CD14-positive monocyte (primary cell): ENCODE results near the gene RABAC1. TPM values are rescaled to one million over a fixed set of nuclear protein-coding genes. Genes with fewer than 3 reads are reported as not detected.

ENCODE experiments used
- DNase-seq, 3 donors: peaks; one replicate each; pipeline ENCODE4 v3.0.0-alpha.2; 2011 to 2022
- H2AFZ ChIP-seq: 2 replicates; pipeline ENCODE4 v1.6.0; 2012; ENCODE audit warnings: mild to moderate bottlenecking, low read depth, low read length, inconsistent platforms; ENCODE audit not compliant: insufficient read depth, poor library complexity, severe bottlenecking
- H3K27ac ChIP-seq, 2 donors: 1 replicate in 1 of 2; 2 replicates in 1 of 2; pipeline ENCODE4 v1.5.1; 2012 to 2013; ENCODE audit warnings: low read length in 2 of 2, control low read depth in 1 of 2, inconsistent platforms in 1 of 2, low read depth in 1 of 2, mild to moderate bottlenecking in 1 of 2
- H3K27me3 ChIP-seq, 2 donors: one replicate each; pipeline versions ENCODE4 v1.6.0 to v1.6.1; 2011 to 2013; ENCODE audit warnings: low read length in 2 of 2; ENCODE audit not compliant: control insufficient read depth in 2 of 2, insufficient read depth in 2 of 2
- H3K36me3 ChIP-seq, 2 donors: replicated peaks in 1 of 2; 1 replicate in 1 of 2; 2 replicates in 1 of 2; pipeline versions ENCODE4 v1.5.1 to v1.6.1; 2012 to 2013; ENCODE audit warnings: low read length in 2 of 2, control low read depth in 1 of 2, inconsistent platforms in 1 of 2, mild to moderate bottlenecking in 1 of 2; ENCODE audit not compliant: insufficient read depth in 2 of 2, control insufficient read depth in 1 of 2
- H3K4me1 ChIP-seq, 2 donors: 1 replicate in 1 of 2; 2 replicates in 1 of 2; pipeline versions ENCODE4 v1.5.1 to v1.6.1; 2012 to 2013; ENCODE audit warnings: low read length in 2 of 2, control low read depth in 1 of 2, inconsistent platforms in 1 of 2, mild to moderate bottlenecking in 1 of 2, moderate library complexity in 1 of 2; ENCODE audit not compliant: insufficient read depth in 2 of 2, control insufficient read depth in 1 of 2
- H3K4me2 ChIP-seq: replicated peaks from 2 replicates; pipeline ENCODE3; 2012; ENCODE audit warnings: low read length, moderate library complexity, mild to moderate bottlenecking; ENCODE audit not compliant: poor library complexity, severe bottlenecking; ENCODE audit errors: extremely low read depth
- H3K4me3 ChIP-seq, 3 experiments: fragments of 200-600 bp in 1 of 3; sonication (generic) in 1 of 3; replicated peaks in 1 of 3; 1 replicate in 2 of 3; 2 replicates in 1 of 3; pipeline ENCODE4 v1.5.1; 2011 to 2013; ENCODE audit warnings: low read length in 3 of 3, mild to moderate bottlenecking in 3 of 3, control low read depth in 2 of 3, low read depth in 2 of 3, inconsistent platforms in 1 of 3, moderate library complexity in 1 of 3
- H3K79me2 ChIP-seq: 2 replicates; pipeline ENCODE4 v1.6.0; 2012; ENCODE audit warnings: mild to moderate bottlenecking, control low read depth, inconsistent platforms, low read length, moderate library complexity; ENCODE audit not compliant: insufficient read depth
- H3K9ac ChIP-seq: 2 replicates; pipeline ENCODE4 v1.6.0; 2017; ENCODE audit warnings: low read length, mild to moderate bottlenecking; ENCODE audit not compliant: insufficient read depth, poor library complexity, severe bottlenecking
- H3K9me3 ChIP-seq, 2 donors: replicated peaks in 1 of 2; 1 replicate in 1 of 2; 2 replicates in 1 of 2; pipeline versions ENCODE4 v1.5.1 to v1.6.1; 2012 to 2013; ENCODE audit warnings: low read length in 2 of 2, control low read depth in 1 of 2; ENCODE audit not compliant: control insufficient read depth in 1 of 2, insufficient read depth in 1 of 2
- H4K20me1 ChIP-seq: 2 replicates; pipeline ENCODE4 v1.6.0; 2012; ENCODE audit warnings: mild to moderate bottlenecking, low read length, control low read depth, moderate library complexity; ENCODE audit not compliant: insufficient read depth
- H3K27ac Mint-ChIP-seq, 7 donors: one replicate each; pipeline ENCODE4 v1.8.0; 2020; ENCODE audit warnings: mild to moderate bottlenecking in 7 of 7, mixed read lengths in 7 of 7, moderate library complexity in 6 of 7, inconsistent platforms in 2 of 7
- H3K27me3 Mint-ChIP-seq, 3 donors: one replicate each; pipeline ENCODE4 v1.8.0; 2021 to 2022; ENCODE audit warnings: low read depth in 3 of 3, mild to moderate bottlenecking in 3 of 3, mixed read lengths in 3 of 3, moderate library complexity in 3 of 3, inconsistent platforms in 1 of 3
- H3K36me3 Mint-ChIP-seq, 2 donors: one replicate each; pipeline ENCODE4 v1.8.0; 2020; ENCODE audit warnings: mixed read lengths in 2 of 2, inconsistent platforms in 1 of 2, mild to moderate bottlenecking in 1 of 2
- H3K4me1 Mint-ChIP-seq: one replicate; pipeline ENCODE4 v1.8.0; 2020; ENCODE audit warnings: mild to moderate bottlenecking, mixed read lengths
- H3K4me3 Mint-ChIP-seq, 2 donors: one replicate each; pipeline ENCODE4 v1.8.0; 2020; ENCODE audit warnings: mild to moderate bottlenecking in 2 of 2, mixed read lengths in 2 of 2, moderate library complexity in 1 of 2
- H3K9me3 Mint-ChIP-seq, 7 donors: one replicate each; pipeline ENCODE4 v1.8.0; 2020 to 2022; ENCODE audit warnings: mixed read lengths in 7 of 7, mild to moderate bottlenecking in 6 of 7, moderate library complexity in 6 of 7, inconsistent platforms in 2 of 7
- CTCF ChIP-seq: fragments of 200-600 bp; IDR thresholded peaks from one replicate; pipeline ENCODE4 v1.8.0; 2022; ENCODE audit warnings: antibody characterized with exemption, mild to moderate bottlenecking
- WGBS: methylation state at CpG from one replicate; pipeline ENCODE4 v1.1.5; 2013; ENCODE audit warnings: missing lambda C conversion rate; ENCODE audit not compliant: insufficient coverage; 5-methylcytosine and 5-hydroxymethylcytosine counted together
- intact Hi-C, 2 donors: fragments of 100-400 bp; cut with micrococcal nuclease; formaldehyde crosslinking; loops; one replicate each; pipeline versions ENCODE4 v1.15.0 to v1.15.1; 2023
- polyA plus RNA-seq, 3 donors: library from polyadenylated mRNA; depleted of rRNA in 1 of 3; unstranded in 2 of 3; stranded (reverse) in 1 of 3; fragments of 300-500 nt in 2 of 3; fragments of >200 nt in 1 of 3; fragmentation: Illumina TruSeq in 2 of 3; gene quantifications; 1 replicate in 2 of 3; 2 replicates in 1 of 3; pipeline ENCODE4 v1.2.3, GENCODE V29; 2012 to 2021

RABAC1 gene
- polyA plus RNA-seq, 3 donors = 126 to 234 (median 202) TPM

DNA sequence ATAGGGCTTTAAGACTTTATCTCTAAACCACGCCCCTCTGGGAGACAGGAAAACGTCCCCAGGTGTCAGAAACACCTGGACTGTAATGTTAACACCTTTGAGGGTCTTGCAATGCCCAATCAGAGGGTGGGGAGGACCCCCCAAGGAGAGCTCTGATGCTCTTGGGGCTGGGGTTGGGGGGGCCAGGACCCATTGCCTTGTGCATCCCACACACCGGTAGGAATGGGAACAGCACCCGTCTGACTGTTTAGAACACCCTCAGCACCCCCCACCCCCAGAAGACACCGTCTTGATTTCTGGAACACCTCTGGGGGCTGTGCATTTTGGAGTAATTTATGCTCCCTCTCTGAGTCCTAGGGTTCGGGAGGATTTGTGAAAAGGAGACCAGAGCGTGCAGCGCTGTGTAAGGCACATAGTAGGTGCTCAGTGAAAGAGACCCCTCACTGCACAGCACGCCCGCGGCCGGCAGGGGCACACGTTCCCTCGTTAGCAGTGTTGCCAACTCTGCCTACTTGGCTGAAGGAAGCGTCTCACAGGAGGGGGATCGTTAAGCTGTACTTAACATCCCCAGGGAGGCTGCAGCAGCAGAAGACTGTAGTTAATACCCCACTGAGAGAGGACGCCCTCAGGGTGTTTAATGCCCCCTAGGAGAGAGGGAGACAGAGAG is 28.1 kb downstream of the RABAC1 start:
- H3K4me3 Mint-ChIP-seq = peak overlapping the region in 1 of 2 donors; percentile 94
- peaks cover 38 to 69% of the 10 kb centered on the region in 2 donors for H3K27me3 ChIP-seq
- H3K27ac ChIP-seq = no peak overlapping the region
- no peak overlapping the region for H3K27ac Mint-ChIP-seq
- no peaks in the 10 kb centered on the region for H3K79me2 ChIP-seq
- H3K36me3 Mint-ChIP-seq = peaks cover 0 to 8% of the 10 kb centered on the region in 2 donors
- peaks cover 4 to 15% of the 10 kb centered on the region in 2 donors for H3K4me1 ChIP-seq
- H3K9me3 Mint-ChIP-seq = peaks cover 0 to 16% (median 2%) of the 10 kb centered on the region in 7 donors
- DNase-seq = no peak
- TF ChIP-seq CTCF = peak; percentile 46
- no peak overlapping the region for H3K9ac ChIP-seq
- H3K4me1 Mint-ChIP-seq = peaks cover 22% of the 10 kb centered on the region
- WGBS = 26% methylated on average over 4 of the region's 17 CpGs
- no peaks in the 10 kb centered on the region for H4K20me1 ChIP-seq
- H2AFZ ChIP-seq = no peak overlapping the region
- H3K4me2 ChIP-seq = no peak overlapping the region
- no peak overlapping the region for H3K4me3 ChIP-seq
- no peaks in the 10 kb centered on the region for H3K36me3 ChIP-seq
- H3K9me3 ChIP-seq = peaks cover 0 to 24% of the 10 kb centered on the region in 2 donors
- H3K27me3 Mint-ChIP-seq = peaks cover under 1 to 63% (median 53%) of the 10 kb centered on the region in 3 donors
- intact Hi-C loops = loop anchor here in 1 of 2 donors (5.0 kb wide), 1 partner anchor 49 kb away; the partner anchor contains the start of gene ARHGEF1

- Histone ChIP-seq H3K79me2 (no peaks in the 10 kb centered on the region), H3K36me3 (no peaks in the 10 kb centered on the region), H2AFZ (no peak overlapping the region), H3K27ac (no peak overlapping the region), H4K20me1 (no peaks in the 10 kb centered on the region), H3K4me1 (peaks cover 4 to 15% of the 10 kb centered on the region in 2 donors), H3K27me3 (peaks cover 39 to 70% of the 10 kb centered on the region in 2 donors), H3K9ac (no peak overlapping the region), H3K4me3 (no peak overlapping the region), H3K9me3 (peaks cover 0 to 24% of the 10 kb centered on the region in 2 donors), H3K4me2 (no peak overlapping the region)
- DNase-seq = no peak
- Mint-ChIP-seq H3K9me3 (peaks cover 0 to 16% (median 2%) of the 10 kb centered on the region in 7 donors), H3K4me3 (peak overlapping the region in 1 of 2 donors; percentile 94), H3K4me1 (peaks cover 22% of the 10 kb centered on the region), H3K27ac (no peak overlapping the region), H3K36me3 (peaks cover 0 to 8% of the 10 kb centered on the region in 2 donors), H3K27me3 (peaks cover 0 to 57% (median 49%) of the 10 kb centered on the region in 3 donors)
- intact Hi-C loops = loop anchor here in 1 of 2 donors (5.0 kb wide), 1 partner anchor 48 kb away; the partner anchor contains the start of gene ARHGEF1
- WGBS = 43% methylated on average over 1 of the region's 7 CpGs
- no peak for TF ChIP-seq CTCF
These were observed 28.8 kb downstream of the RABAC1 start for GRCh38 chr19:41930322-41930722.
